ENCODE measurements around the gene SLC36A1. TPM values are rescaled to one million over a fixed set of nuclear protein-coding genes. Genes with fewer than 3 reads are reported as not detected.

SLC36A1 gene
- total RNA-seq, 4 donors from 2014 or later = 16.8 to 24.9 (median 22.4) TPM

- H3K27me3 ChIP-seq = no peaks in the 10 kb centered on the region
- no peak for DNase-seq (ENCODE audit: low spot score in 2 of 2)
- no peak overlapping the region for H3K4me3 ChIP-seq
- TF ChIP-seq POLR2A (IDR thresholded peaks at IDR 0.05) = no peak
- WGBS, 2 donors = 92 to 96% methylated on average over 23 to 28 of the region's 30 CpGs
- H3K27ac ChIP-seq = no peak overlapping the region
- H3K36me3 ChIP-seq = no peaks in the 10 kb centered on the region
- no peaks in the 10 kb centered on the region for H3K9me3 ChIP-seq
- no peaks in the 10 kb centered on the region for H3K4me1 ChIP-seq
Measured at GRCh38 chr5:151531581-151531980, 84.2 kb downstream of the SLC36A1 start.

DNA sequence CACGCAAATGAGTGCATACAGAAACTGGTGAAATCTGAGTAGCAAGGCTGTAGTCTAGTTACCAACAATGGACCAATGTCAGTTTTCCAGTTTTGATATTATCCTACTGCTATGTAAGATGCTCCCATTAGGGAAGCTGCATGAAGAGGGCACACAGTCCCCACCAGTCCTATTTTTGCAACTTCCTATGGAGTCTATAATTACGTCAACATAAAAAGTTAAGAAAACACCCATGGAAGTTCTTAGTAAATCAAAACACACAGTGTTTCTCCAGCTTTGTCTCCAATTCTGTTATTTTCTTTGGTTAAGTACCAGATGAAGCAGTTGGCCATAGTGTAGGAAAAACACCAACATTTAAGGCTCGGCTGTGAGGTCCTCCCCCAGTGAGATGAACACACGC lies 85.0 kb downstream of the SLC36A1 start:
- no peaks in the 10 kb centered on the region for H3K4me1 ChIP-seq
- no peak overlapping the region for H3K27ac ChIP-seq
- H3K4me3 ChIP-seq = no peak overlapping the region
- no peaks in the 10 kb centered on the region for H3K27me3 ChIP-seq
- TF ChIP-seq, protein P1, sequence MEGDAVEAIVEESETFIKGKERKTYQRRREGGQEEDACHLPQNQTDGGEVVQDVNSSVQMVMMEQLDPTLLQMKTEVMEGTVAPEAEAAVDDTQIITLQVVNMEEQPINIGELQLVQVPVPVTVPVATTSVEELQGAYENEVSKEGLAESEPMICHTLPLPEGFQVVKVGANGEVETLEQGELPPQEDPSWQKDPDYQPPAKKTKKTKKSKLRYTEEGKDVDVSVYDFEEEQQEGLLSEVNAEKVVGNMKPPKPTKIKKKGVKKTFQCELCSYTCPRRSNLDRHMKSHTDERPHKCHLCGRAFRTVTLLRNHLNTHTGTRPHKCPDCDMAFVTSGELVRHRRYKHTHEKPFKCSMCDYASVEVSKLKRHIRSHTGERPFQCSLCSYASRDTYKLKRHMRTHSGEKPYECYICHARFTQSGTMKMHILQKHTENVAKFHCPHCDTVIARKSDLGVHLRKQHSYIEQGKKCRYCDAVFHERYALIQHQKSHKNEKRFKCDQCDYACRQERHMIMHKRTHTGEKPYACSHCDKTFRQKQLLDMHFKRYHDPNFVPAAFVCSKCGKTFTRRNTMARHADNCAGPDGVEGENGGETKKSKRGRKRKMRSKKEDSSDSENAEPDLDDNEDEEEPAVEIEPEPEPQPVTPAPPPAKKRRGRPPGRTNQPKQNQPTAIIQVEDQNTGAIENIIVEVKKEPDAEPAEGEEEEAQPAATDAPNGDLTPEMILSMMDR (IDR thresholded peaks at IDR 0.05) = no peak
- no peak for TF ChIP-seq EP300 (IDR thresholded peaks at IDR 0.05)
- no peak for DNase-seq (ENCODE audit: low spot score in 2 of 2)
- 53 to 58% methylated on average over 4 of the region's 4 CpGs for WGBS, 2 donors
- H3K36me3 ChIP-seq = no peaks in the 10 kb centered on the region
- H3K9me3 ChIP-seq = no peaks in the 10 kb centered on the region

- Histone ChIP-seq H3K4me3 (no peak overlapping the region), H3K27me3 (no peaks in the 10 kb centered on the region), H3K4me1 (no peaks in the 10 kb centered on the region), H3K9me3 (no peaks in the 10 kb centered on the region), H3K27ac (no peak overlapping the region), H3K36me3 (no peaks in the 10 kb centered on the region)
- no peak for TF ChIP-seq POLR2A (IDR thresholded peaks at IDR 0.05)
- TF ChIP-seq, protein P1 (IDR thresholded peaks at IDR 0.05) = no peak
- no peak for TF ChIP-seq EP300 (IDR thresholded peaks at IDR 0.05)
- 57 to 65% methylated on average over 11 of the region's 11 CpGs for WGBS, 2 donors
- DNase-seq (ENCODE audit: low spot score in 2 of 2) = no peak
Measured at GRCh38 chr5:151534350-151534749, 86.9 kb downstream of the SLC36A1 start.

DNA sequence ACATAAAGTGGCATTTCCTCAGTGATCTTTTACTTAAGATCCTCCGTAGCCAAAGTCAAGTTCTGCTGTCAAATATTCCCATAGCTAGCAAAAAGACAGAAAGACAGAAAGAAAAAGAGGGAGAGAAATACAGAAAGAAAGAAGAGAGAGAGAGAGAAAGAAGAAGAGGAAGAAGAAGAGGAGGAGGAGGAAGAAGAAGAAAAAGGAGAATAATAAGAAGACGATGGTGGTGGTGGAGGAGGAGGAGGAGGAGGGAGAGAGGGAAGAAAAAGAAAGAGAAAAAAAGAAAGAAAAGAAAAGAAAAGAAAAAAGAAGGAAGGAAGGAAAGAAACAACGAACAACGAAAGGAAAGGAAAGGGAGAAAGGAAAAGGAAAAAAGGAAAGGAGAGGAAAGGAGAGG lies 89.6 kb downstream of the SLC36A1 start:
- H3K27ac ChIP-seq = no peak overlapping the region
- H3K36me3 ChIP-seq = peaks cover 0 to under 1% (median 0%) of the 10 kb centered on the region in 3 donors
- H3K4me1 ChIP-seq = no peaks in the 10 kb centered on the region
- WGBS, 2 donors = 77 to 86% methylated on average over 4 of the region's 4 CpGs
- no peaks in the 10 kb centered on the region for H3K27me3 ChIP-seq
- H3K4me3 ChIP-seq = no peak overlapping the region
- H3K9me3 ChIP-seq = no peaks in the 10 kb centered on the region
- no peak for TF ChIP-seq POLR2A (IDR thresholded peaks at IDR 0.05)
- TF ChIP-seq EP300 (IDR thresholded peaks at IDR 0.05) = no peak
- TF ChIP-seq, protein P1 (IDR thresholded peaks at IDR 0.05) = no peak
- DNase-seq (ENCODE audit: low spot score in 2 of 2) = no peak

- Histone ChIP-seq H3K4me1 (no peaks in the 10 kb centered on the region), H3K27me3 (no peaks in the 10 kb centered on the region), H3K4me3 (no peak overlapping the region), H3K27ac (no peak overlapping the region), H3K36me3 (peaks cover 0 to 15% (median 0%) of the 10 kb centered on the region in 3 donors), H3K9me3 (no peaks in the 10 kb centered on the region)
- TF ChIP-seq POLR2A (IDR thresholded peaks at IDR 0.05) = no peak
- TF ChIP-seq EP300 (IDR thresholded peaks at IDR 0.05) = no peak
- TF ChIP-seq, protein P1 (IDR thresholded peaks at IDR 0.05) = no peak
- WGBS, 2 donors = 78 to 91% methylated on average over 2 of the region's 2 CpGs
- DNase-seq (ENCODE audit: low spot score in 2 of 2) = no peak
Measured at GRCh38 chr5:151541571-151541970, 94.2 kb downstream of the SLC36A1 start.

Small RNA genes lying within 50 kb of the gene (small RNA-seq; reads per million reads assigned to genes)
- gene MIR6499 (0.28 reads per million), gene RNA5SP197 (not detected)

Other genes starting within 250 kb of the SLC36A1 start
- gene CCDC69, start 223.5 kb upstream of the SLC36A1 start, total RNA-seq = 100 to 1,000 TPM in 3 of 4 donors, 10 to 100 TPM in 1; 95.6 to 201 (median 112) TPM
- 10 to 100 TPM; 30.3 to 37.5 (median 33.7) TPM for gene GM2A, start 194.4 kb upstream of the SLC36A1 start, total RNA-seq
- gene SLC36A3, start 143.8 kb upstream of the SLC36A1 start, total RNA-seq = not detected
- gene SLC36A2, start 100.0 kb upstream of the SLC36A1 start, total RNA-seq = 10 to 100 TPM in 2 of 4 donors, 1 to 10 TPM in 2; 7.5 to 22.9 (median 10.6) TPM
- gene FAT2, start 143.7 kb downstream of the SLC36A1 start, total RNA-seq = under 1 TPM in 3 of 4 donors, not detected in 1; under 0.01 TPM
- 1,000 to 10,000 TPM in 3 of 4 donors, 100 to 1,000 TPM in 1; 918 to 2,129 (median 1,501) TPM for gene SPARC, start 239.3 kb downstream of the SLC36A1 start, total RNA-seq

Data from tibial nerve (tissue), 4 donors.